ENCODE data around the gene SAMD8. TPM values are rescaled to one million over a fixed set of nuclear protein-coding genes. Genes with fewer than 3 reads are reported as not detected.
"Not testable (repeated sequence)": the region's sequence is repeated elsewhere in the genome, so short reads cannot be mapped to it uniquely, and the experiment has no call there.

SAMD8 gene
- total RNA-seq, 2 donors from 2014 or later, result 8.9 to 21.5 TPM

GRCh38 chr10:75117995-75118394 lies 6.5 kb downstream of the SAMD8 start:
- Histone ChIP-seq H3K4me3 (no peak overlapping the region), H3K9me3 (no peaks in the 10 kb centered on the region), H3K4me1 (no peaks in the 10 kb centered on the region), H3K36me3 (no peaks in the 10 kb centered on the region), H3K9ac (ENCODE audit: low read depth in 2 of 2, low read length in 2 of 2) (no peak overlapping the region), H3K27ac (no peak overlapping the region), H3K27me3 (no peaks in the 10 kb centered on the region)
- TF ChIP-seq, protein P1, sequence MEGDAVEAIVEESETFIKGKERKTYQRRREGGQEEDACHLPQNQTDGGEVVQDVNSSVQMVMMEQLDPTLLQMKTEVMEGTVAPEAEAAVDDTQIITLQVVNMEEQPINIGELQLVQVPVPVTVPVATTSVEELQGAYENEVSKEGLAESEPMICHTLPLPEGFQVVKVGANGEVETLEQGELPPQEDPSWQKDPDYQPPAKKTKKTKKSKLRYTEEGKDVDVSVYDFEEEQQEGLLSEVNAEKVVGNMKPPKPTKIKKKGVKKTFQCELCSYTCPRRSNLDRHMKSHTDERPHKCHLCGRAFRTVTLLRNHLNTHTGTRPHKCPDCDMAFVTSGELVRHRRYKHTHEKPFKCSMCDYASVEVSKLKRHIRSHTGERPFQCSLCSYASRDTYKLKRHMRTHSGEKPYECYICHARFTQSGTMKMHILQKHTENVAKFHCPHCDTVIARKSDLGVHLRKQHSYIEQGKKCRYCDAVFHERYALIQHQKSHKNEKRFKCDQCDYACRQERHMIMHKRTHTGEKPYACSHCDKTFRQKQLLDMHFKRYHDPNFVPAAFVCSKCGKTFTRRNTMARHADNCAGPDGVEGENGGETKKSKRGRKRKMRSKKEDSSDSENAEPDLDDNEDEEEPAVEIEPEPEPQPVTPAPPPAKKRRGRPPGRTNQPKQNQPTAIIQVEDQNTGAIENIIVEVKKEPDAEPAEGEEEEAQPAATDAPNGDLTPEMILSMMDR (IDR thresholded peaks at IDR 0.05), result no peak
- intact Hi-C loops (cut with DNase I), result no loop called here
- DNase-seq, result no peak

DNA sequence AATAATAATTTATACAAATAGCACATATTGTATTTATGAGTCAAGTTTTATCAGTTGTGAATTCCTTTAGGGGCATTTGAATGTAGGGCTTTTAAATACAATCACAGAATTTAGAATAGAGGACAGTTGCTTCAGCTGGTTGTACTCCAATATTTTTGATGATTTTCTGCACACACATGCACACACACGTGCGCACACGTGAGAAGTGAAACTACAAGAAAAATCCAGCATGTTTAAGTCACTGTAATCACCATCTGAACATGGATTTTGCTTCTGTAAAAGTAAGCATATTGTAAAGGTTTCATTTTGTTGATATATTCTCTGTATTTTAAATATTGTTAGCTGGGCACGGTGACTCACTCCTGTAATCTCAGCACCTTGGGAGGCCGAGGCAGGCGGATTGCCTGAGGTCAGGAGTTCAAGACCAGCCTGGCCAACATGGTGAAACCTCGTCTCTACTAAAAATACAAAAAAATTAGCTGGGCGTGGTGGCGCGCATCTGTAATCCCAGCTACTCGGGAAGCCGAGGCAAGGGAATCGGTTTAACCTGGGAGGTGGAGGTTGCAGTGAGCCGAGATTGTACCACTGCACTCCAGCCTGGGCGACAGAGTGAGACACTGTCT lies 8.1 kb downstream of the SAMD8 start:
- H3K4me3 ChIP-seq; intact Hi-C loops (cut with DNase I); H3K27me3 ChIP-seq; H3K4me1 ChIP-seq; H3K27ac ChIP-seq; H3K9me3 ChIP-seq; DNase-seq; H3K36me3 ChIP-seq; H3K9ac ChIP-seq (ENCODE audit: low read depth in 2 of 2, low read length in 2 of 2): not testable (repeated sequence)

- H3K4me1 ChIP-seq, result no peaks in the 10 kb centered on the region
- H3K27ac ChIP-seq, result no peak overlapping the region
- no peaks in the 10 kb centered on the region for H3K36me3 ChIP-seq
- DNase-seq, result no peak
- H3K9ac ChIP-seq (ENCODE audit: low read depth in 2 of 2, low read length in 2 of 2), result no peak overlapping the region
- H3K9me3 ChIP-seq, result no peaks in the 10 kb centered on the region
- intact Hi-C loops (cut with DNase I), result no loop called here
- H3K27me3 ChIP-seq, result no peaks in the 10 kb centered on the region
- H3K4me3 ChIP-seq, result no peak overlapping the region
- TF ChIP-seq, protein P1 (IDR thresholded peaks at IDR 0.05), result no peak
Observed at GRCh38 chr10:75121322-75121721, 9.9 kb downstream of the SAMD8 start.

DNA sequence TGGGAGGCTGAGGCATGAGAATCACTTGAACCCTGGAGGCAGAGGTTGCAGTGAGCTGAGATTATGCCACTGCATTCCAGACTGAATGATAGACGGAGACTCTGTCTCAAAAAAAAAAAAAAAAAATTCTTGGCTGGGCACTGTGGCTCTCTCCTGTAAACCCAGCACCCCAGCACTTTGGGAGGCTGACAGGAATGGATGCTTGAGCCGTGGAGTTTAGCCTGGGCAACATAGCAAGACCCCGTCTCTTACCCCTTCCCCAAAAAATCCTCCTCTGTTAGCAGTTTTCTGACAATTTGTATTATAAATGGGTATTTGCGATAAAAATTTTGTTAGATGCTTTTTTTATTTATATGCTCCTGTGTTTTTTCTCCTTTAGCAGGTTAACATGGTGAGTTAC lies 11.0 kb downstream of the SAMD8 start:
- Histone ChIP-seq H3K27me3 (no peaks in the 10 kb centered on the region), H3K36me3 (no peaks in the 10 kb centered on the region), H3K4me1 (no peaks in the 10 kb centered on the region), H3K9me3 (no peaks in the 10 kb centered on the region), H3K9ac (ENCODE audit: low read depth in 2 of 2, low read length in 2 of 2) (no peak overlapping the region), H3K27ac (no peak overlapping the region), H3K4me3 (no peak overlapping the region)
- no peak for DNase-seq
- TF ChIP-seq, protein P1 (IDR thresholded peaks at IDR 0.05), result no peak
- intact Hi-C loops (cut with DNase I), result no loop called here

DNA sequence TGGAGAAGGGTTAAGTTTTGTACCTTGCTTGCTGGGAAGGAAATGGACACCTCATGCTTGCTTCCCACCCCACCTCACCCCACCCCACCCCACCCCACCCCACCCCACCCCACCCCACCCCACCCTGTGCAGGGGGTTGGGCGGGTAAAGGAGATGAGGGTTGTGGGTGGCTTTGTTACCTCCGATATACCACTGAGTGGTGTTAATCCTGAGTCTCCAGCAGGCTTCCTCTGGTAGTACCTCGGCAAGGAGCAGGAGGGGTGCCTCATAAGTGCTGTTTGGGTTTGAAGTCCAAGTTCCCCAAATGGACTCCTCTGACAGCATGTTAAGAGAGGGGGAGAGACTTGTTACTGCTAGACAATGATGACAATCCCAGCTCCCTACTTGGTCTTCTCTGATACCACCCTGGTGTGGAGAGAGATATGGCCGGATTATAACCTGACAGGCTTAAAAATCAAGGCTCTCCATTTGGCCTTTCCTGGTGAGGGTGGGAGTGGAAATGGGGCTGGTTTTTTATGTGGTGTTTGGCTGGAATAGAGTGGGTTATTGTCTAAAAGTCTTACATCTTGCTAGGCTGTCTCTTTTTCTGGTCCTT lies 11.7 kb downstream of the SAMD8 start:
- no peaks in the 10 kb centered on the region for H3K4me1 ChIP-seq
- intact Hi-C loops (cut with DNase I), result no loop called here
- TF ChIP-seq, protein P1 (IDR thresholded peaks at IDR 0.05), result no peak
- H3K27ac ChIP-seq, result no peak overlapping the region
- no peak for DNase-seq
- no peaks in the 10 kb centered on the region for H3K36me3 ChIP-seq
- no peak overlapping the region for H3K4me3 ChIP-seq
- no peaks in the 10 kb centered on the region for H3K9me3 ChIP-seq
- H3K9ac ChIP-seq (ENCODE audit: low read depth in 2 of 2, low read length in 2 of 2), result no peak overlapping the region
- no peaks in the 10 kb centered on the region for H3K27me3 ChIP-seq

DNA sequence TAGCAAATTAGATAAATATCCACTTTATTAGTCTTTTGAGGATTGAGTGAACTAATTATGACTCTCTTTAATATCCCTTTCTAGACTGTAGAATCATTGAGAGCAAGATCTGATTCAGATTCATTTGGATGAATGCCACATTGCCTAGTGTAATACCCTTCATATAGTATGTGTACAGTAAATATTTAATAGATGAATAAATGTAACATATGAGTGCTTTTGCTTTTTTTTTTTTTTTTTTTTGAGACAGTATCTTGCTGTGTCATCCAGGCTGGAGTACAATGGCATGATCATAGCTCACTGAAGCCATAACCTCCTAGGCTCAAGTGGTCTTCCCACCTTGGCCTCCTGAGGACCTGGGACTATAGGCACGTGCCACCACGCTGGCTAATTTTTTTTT lies 14.8 kb downstream of the SAMD8 start:
- no peaks in the 10 kb centered on the region for H3K27me3 ChIP-seq
- TF ChIP-seq, protein P1 (IDR thresholded peaks at IDR 0.05), result no peak
- H3K4me3 ChIP-seq, result no peak overlapping the region
- no peaks in the 10 kb centered on the region for H3K4me1 ChIP-seq
- H3K9ac ChIP-seq (ENCODE audit: low read depth in 2 of 2, low read length in 2 of 2), result no peak overlapping the region
- H3K36me3 ChIP-seq, result no peaks in the 10 kb centered on the region
- no peak for DNase-seq
- no peaks in the 10 kb centered on the region for H3K9me3 ChIP-seq
- H3K27ac ChIP-seq, result no peak overlapping the region
- intact Hi-C loops (cut with DNase I), result no loop called here

Data from colonic mucosa (tissue), 4 donors.